WERI-Rb-1 (cell line): ENCODE measurements around the gene CRYBG3.

Experiments
- DNase-seq: peaks from one replicate; pipeline ENCODE4 v3.0.0-alpha.2; 2020
- H3K27ac ChIP-seq: fragments of 250-450 bp; sonication (Bioruptor Pico); 2 replicates; pipeline ENCODE4 v1.5.1; 2020; ENCODE audit warnings: mild to moderate bottlenecking, moderate library complexity
- H3K27me3 ChIP-seq: fragments of 250-450 bp; sonication (Bioruptor Pico); 2 replicates; pipeline ENCODE4 v1.5.1; 2021; ENCODE audit warnings: mild to moderate bottlenecking, low read depth, moderate library complexity; ENCODE audit not compliant: insufficient read depth, severe bottlenecking
- H3K36me3 ChIP-seq: fragments of 250-450 bp; sonication (Bioruptor Pico); 2 replicates; pipeline ENCODE4 v1.5.1; 2020; ENCODE audit warnings: mild to moderate bottlenecking, moderate library complexity
- H3K4me3 ChIP-seq: 2 replicates; pipeline ENCODE4 v1.5.1; 2011; ENCODE audit warnings: low read depth, mild to moderate bottlenecking, control low read depth, low read length
- H3K9me3 ChIP-seq: fragments of 250-450 bp; sonication (Bioruptor Pico); 2 replicates; pipeline ENCODE4 v1.5.1; 2021; ENCODE audit warnings: mild to moderate bottlenecking, moderate library complexity; ENCODE audit not compliant: severe bottlenecking
- TF ChIP-seq, protein P1 (sequence below): IDR thresholded peaks from 2 replicates; pipeline ENCODE4 v1.5.1; 2011; ENCODE audit warnings: low read depth, mild to moderate bottlenecking, control low read depth, inconsistent platforms, low read length

Gene CRYBG3

DNA sequence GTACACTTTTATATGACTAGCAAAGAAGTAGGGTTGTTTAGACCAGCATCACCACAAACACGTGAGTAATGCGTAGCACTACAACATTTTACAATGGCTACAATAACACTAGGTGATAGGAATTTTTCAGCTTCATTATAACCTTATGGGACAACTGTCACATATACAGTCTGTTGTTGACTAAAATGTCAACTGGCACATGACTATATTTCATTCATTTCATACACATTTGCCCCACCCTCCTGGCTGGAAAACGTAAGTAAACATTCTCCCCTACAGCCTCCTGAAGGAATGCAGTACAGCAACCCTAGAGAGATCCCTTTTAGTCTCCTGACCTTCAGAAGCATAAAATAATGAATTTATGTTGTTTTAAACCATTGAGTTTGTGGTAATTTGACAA, 134.2 kb downstream of the CRYBG3 start:
- TF ChIP-seq, protein P1, sequence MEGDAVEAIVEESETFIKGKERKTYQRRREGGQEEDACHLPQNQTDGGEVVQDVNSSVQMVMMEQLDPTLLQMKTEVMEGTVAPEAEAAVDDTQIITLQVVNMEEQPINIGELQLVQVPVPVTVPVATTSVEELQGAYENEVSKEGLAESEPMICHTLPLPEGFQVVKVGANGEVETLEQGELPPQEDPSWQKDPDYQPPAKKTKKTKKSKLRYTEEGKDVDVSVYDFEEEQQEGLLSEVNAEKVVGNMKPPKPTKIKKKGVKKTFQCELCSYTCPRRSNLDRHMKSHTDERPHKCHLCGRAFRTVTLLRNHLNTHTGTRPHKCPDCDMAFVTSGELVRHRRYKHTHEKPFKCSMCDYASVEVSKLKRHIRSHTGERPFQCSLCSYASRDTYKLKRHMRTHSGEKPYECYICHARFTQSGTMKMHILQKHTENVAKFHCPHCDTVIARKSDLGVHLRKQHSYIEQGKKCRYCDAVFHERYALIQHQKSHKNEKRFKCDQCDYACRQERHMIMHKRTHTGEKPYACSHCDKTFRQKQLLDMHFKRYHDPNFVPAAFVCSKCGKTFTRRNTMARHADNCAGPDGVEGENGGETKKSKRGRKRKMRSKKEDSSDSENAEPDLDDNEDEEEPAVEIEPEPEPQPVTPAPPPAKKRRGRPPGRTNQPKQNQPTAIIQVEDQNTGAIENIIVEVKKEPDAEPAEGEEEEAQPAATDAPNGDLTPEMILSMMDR, result no peak
- Histone ChIP-seq H3K36me3 (peaks cover 70% of the 10 kb centered on the region), H3K9me3 (no peaks in the 10 kb centered on the region), H3K27me3 (no peaks in the 10 kb centered on the region), H3K4me3 (no peak overlapping the region), H3K27ac (no peak overlapping the region)
- no peak for DNase-seq

DNA sequence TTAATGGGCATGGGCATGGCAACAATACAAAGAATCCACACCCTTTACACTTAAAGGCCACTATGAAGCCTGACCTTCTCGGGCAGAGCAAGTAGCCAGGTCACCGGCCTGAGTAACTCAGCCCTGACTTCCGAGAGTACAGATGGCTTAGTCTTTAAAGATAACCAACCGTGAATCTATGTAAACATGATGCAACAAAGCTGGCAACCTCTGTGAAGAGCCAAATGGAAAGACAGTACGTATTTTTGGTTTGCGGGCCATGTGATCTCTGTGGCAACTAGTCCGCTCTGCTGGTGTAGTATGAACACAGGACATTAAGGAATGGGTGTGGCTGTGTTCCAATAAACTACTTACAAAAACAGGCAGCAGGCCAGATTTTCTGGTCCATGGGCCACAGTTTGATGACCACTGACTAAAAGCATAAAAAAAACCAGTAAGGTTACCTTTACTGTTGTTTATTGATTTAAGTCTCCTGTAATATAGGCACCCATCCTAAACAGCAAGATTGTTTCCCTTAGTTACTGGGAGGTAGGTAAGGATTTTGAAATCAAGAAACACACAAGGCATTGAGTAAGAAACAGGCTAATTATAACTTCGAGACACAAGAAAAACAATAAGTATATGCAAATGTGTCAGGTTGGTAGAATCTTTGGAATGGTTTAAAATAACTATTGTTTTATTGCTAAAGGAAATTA, 136.0 kb downstream of the CRYBG3 start:
- H3K27me3 ChIP-seq, result no peaks in the 10 kb centered on the region
- H3K36me3 ChIP-seq, result peaks cover 67% of the 10 kb centered on the region
- no peak for DNase-seq
- H3K27ac ChIP-seq, result no peak overlapping the region
- no peak overlapping the region for H3K4me3 ChIP-seq
- H3K9me3 ChIP-seq, result no peaks in the 10 kb centered on the region
- TF ChIP-seq, protein P1, result no peak

DNA sequence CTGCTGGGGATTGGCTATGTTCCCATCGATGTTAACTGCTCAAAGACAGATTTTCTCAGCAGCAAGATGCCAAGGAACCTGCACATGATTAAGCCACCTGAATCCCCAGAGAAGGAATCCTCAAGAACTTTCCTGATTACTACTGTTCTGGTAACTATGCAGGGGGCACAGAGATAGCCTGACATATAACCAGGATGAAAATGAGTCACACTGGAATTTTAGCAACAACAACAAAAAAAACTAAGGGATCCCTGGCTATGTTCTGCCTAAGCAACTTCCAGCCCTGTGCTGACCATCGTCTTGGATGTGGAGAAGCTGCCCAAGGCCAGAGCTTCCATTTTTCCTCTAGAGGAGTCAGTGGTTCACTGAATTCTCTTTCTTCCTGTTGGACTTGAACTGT, 136.6 kb downstream of the CRYBG3 start:
- H3K27me3 ChIP-seq, result no peaks in the 10 kb centered on the region
- no peak overlapping the region for H3K27ac ChIP-seq
- H3K36me3 ChIP-seq, result peaks cover 70% of the 10 kb centered on the region
- no peaks in the 10 kb centered on the region for H3K9me3 ChIP-seq
- no peak overlapping the region for H3K4me3 ChIP-seq
- TF ChIP-seq, protein P1, result no peak
- no peak for DNase-seq

DNA sequence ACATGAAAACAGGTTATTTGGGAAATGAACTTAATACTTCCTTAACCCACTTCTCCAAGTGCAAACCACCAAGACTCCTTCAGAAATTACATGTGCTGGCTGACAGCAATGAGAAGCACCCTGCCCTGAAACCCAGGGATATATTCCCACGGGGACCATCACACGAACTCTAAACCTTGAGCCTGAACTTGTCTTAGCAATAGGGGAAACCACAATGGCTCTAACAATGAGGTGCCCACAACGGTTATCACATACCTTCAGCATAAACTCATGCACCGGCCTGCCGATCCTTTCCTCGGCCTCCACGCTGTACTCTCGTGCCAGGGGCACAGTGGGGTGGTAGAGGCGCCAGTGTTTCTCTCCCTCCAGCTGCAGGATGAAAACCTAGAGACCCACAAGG, 137.0 kb downstream of the CRYBG3 start:
- H3K36me3 ChIP-seq, result peaks cover 70% of the 10 kb centered on the region

DNA sequence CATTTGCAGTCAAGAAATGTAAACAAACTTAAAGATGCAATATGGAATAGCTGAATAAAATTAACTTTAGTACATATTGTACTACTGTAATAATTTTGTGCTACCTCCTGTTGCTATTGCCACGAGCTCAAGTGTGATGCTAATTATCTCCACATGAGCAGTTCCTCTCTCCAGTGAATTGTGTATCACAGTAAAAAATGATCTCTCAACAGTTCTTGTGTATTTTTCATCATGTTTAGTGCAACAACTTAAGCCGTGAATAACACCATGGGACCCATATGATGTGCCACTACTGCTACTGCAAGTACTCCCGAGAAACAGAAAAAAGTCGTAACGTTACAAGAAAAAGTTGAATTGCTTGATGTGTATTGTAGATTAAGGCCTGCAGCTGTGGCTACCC, 138.1 kb downstream of the CRYBG3 start:
- H3K27ac ChIP-seq, result no peak overlapping the region
- peaks cover 69% of the 10 kb centered on the region for H3K36me3 ChIP-seq

More for the DNA sequence above, 137.0 kb downstream of the CRYBG3 start:
- Histone ChIP-seq H3K4me3 (no peak overlapping the region), H3K27ac (no peak overlapping the region), H3K27me3 (no peaks in the 10 kb centered on the region), H3K9me3 (no peaks in the 10 kb centered on the region)
- no peak for DNase-seq
- TF ChIP-seq, protein P1, result no peak

More for the DNA sequence above, 138.1 kb downstream of the CRYBG3 start:
- no peak overlapping the region for H3K4me3 ChIP-seq
- TF ChIP-seq, protein P1, result no peak
- H3K9me3 ChIP-seq, result no peaks in the 10 kb centered on the region
- DNase-seq, result no peak
- H3K27me3 ChIP-seq, result no peaks in the 10 kb centered on the region
